HG03139 (cell line): Measurements from ENCODE around the gene NPC1.
"Not testable (repeated sequence)": the region's sequence is repeated elsewhere in the genome, so short reads cannot be mapped to it uniquely, and the experiment has no call there.

ENCODE experiments used
- ATAC-seq: cut with Tn5 transposase; IDR thresholded peaks from one replicate; pipeline ENCODE4 v1.9.1; 2021; ENCODE audit not compliant: unreplicated experiment

Gene NPC1

GRCh38 chr18:23526501-23527063 lies 59.7 kb downstream of the NPC1 start:
- no peak for ATAC-seq

GRCh38 chr18:23524213-23524707 lies 62.0 kb downstream of the NPC1 start:
- no peak for ATAC-seq

GRCh38 chr18:23523429-23524212 lies 62.7 kb downstream of the NPC1 start:
- no peak for ATAC-seq

GRCh38 chr18:23521907-23522306 lies 64.4 kb downstream of the NPC1 start:
- ATAC-seq = no peak

GRCh38 chr18:23521271-23521670 lies 65.0 kb downstream of the NPC1 start:
- no peak for ATAC-seq

GRCh38 chr18:23519734-23520133 lies 66.6 kb downstream of the NPC1 start:
- no peak for ATAC-seq

GRCh38 chr18:23515911-23516546 lies 70.3 kb downstream of the NPC1 start:
- ATAC-seq = peak; percentile 80

- no peak for ATAC-seq
Measured at GRCh38 chr18:23512641-23513040, 73.7 kb downstream of the NPC1 start.

- not testable (repeated sequence) for ATAC-seq
Measured at GRCh38 chr18:23512216-23512615, 74.1 kb downstream of the NPC1 start.

GRCh38 chr18:23510923-23511322 lies 75.4 kb downstream of the NPC1 start:
- ATAC-seq = not testable (repeated sequence)

- ATAC-seq = no peak
Measured at GRCh38 chr18:23506393-23506792, 79.9 kb downstream of the NPC1 start.

GRCh38 chr18:23504720-23505119 lies 81.6 kb downstream of the NPC1 start:
- ATAC-seq = peak; percentile 47

GRCh38 chr18:23503963-23504344 lies 82.4 kb downstream of the NPC1 start:
- ATAC-seq = no peak

- peak; percentile 72 for ATAC-seq
Measured at GRCh38 chr18:23503038-23503962, 83.0 kb downstream of the NPC1 start, which contains the start of gene RMC1. Gene RMC1 (plus strand): TSS chr18:23503511. CDS start chr18:23503619, 108 bp downstream.

- no peak for ATAC-seq
Measured at GRCh38 chr18:23502516-23503037, 83.7 kb downstream of the NPC1 start.

GRCh38 chr18:23501626-23502025 lies 84.7 kb downstream of the NPC1 start:
- ATAC-seq = no peak

GRCh38 chr18:23499291-23499781 lies 87.0 kb downstream of the NPC1 start:
- ATAC-seq = no peak

GRCh38 chr18:23498877-23499276 lies 87.4 kb downstream of the NPC1 start:
- ATAC-seq = peak; percentile 29

GRCh38 chr18:23498117-23498516 lies 88.2 kb downstream of the NPC1 start:
- ATAC-seq = no peak

GRCh38 chr18:23495723-23496440 lies 90.4 kb downstream of the NPC1 start:
- no peak for ATAC-seq
